GM21619 (cell line): ENCODE data around the gene SLC10A6.

Source experiments
- ATAC-seq: cut with Tn5 transposase; IDR thresholded peaks from one replicate; pipeline ENCODE4 v1.9.1; 2021; ENCODE audit not compliant: unreplicated experiment

Gene SLC10A6

DNA sequence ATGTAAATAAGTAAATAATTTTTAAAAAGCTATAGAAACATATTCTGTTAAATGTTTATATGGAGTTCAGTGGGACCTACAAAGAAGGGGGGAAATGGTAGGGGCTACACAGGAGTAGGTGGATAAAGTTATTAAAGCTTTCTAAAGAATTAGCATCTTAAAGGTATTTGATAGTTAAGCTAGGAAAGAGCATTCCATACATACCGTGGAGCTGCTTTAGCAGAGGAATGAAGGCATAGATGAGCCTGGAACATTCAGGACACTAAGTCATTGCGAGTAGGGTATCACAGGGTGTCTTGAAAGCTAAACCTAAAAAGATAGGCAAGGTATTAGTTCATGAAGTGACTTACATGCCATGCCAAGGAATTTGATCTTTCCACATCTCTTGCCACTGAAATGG is 60.4 kb downstream of the SLC10A6 start:
- ATAC-seq = no peak

GRCh38 chr4:86778175-86778574 is 71.0 kb downstream of the SLC10A6 start:
- no peak for ATAC-seq

DNA sequence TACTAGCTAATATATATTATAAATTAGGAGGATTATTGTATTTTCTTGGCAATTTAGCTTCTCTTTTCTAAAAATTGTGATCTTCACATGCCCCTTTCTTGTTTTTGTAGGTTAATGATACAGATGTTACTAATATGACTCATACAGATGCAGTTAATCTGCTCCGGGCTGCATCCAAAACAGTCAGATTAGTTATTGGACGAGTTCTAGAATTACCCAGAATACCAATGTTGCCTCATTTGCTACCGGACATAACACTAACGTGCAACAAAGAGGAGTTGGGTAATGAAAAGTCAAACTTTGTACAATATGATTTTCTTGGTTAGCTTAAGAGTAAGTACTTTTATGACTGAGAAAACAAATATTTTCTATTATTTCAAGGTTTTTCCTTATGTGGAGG is 74.1 kb downstream of the SLC10A6 start:
- ATAC-seq = no peak
